Germinal center (tissue), 1 donor: ENCODE results near the gene IDE.
"Not testable (repeated sequence)": the region's sequence is repeated elsewhere in the genome, so short reads cannot be mapped to it uniquely, and the experiment has no call there.

ENCODE experiments used
- DNase-seq: peaks from one replicate; pipeline ENCODE4 v3.0.0; 2012; ENCODE audit warnings: mixed read lengths, low spot score

The IDE gene

DNA sequence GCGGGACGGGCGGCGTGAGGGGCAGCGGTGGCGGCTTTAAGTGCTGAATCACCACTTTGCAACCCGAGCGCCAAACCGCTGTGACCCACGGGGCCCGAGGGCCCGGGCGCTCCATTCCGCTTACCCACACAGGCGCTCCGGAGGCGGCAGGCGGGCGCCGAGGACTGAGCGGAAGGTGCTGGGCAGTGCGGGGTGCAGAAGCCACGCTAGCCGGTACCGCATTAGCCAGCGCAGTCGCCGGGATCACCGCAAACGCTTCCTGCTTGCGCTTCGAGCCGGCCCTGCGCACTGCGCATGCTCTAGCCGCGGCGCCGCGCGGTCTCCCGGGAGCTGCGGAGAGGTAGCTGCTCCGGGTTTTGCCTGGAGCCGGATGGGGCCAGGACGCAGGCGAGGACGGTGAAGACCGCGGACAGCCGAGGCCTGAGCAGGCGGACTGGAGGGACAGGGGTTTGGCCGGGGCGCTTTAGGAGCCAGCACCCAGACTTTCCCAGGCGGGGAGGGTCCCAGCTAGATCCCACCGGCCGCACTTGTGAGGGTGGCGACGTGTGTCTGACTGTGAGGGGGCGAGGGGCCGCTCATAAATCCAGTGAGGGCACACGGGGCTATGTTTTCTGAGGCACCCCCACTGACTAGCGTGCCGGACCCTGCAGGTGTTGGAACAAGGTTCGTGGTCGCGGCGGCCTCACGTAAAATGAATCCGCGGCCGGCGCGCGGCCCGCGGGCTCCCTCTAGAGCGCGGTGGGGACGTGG lies at the start of gene IDE:
TSS of gene IDE (minus strand) at position 296 of the 750 bp plus-strand sequence. CDS start at position 222, 74 bp downstream.
- peak; percentile 91 for DNase-seq

- DNase-seq, result no peak
These were observed 45.5 kb upstream of the IDE start for GRCh38 chr10:92619368-92619767.

DNA sequence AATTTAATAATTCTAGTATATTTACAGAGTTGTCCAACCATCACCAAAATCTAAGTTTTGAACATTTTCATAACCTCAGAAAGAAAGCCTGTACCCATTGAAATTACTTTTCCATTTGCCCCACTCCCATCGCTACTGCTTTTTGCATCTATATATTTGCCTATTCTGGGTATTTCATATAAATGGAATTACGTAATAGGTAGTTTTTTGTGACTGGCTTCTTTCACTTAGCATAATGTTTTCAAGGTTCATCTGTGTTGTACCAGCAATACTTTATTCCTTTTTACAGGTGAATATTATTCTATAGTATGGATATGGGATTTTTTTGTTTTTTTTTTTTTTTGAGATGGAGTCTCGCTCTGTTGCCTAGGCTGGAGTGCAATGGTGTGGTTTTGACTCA lies 41.6 kb upstream of the IDE start:
- DNase-seq, result no peak

DNA sequence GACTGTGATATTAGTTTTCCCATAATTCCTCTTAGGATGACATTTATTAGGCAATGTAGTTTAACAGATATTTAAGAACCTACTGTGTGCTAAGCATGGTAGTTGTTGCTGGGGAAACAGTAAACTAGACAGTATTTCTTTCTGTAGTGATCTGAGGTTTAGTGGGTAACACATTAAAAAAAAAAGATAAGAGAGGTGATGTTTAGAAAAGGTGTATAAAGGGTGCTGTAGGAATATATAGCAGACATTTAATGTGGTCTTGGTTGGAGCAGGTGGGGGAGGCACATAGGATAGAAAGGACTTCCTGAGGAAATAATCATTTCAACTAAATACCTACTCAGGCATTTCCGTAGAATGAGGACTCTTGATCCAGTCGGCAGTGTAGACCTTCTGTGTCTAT lies 30.9 kb upstream of the IDE start:
- no peak for DNase-seq

GRCh38 chr10:92598321-92598720 lies 24.4 kb upstream of the IDE start:
- no peak for DNase-seq

DNA sequence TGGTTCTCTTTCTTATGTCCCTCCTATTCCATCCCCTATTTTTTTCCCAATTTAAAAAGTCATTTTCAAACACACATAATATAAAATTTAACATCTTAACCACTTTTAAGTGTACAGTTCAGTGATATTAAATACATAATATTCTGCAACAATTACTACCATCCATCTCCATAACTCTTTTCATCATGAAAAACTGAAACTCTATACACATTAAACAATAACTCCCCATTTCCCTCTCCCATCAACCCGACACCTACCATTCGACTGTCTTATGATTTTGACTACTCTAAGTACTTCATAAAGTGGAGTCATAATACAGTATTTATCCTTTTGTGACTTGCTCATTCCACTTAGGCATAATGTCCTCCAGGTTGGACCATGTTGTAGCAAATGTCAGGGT lies 21.6 kb upstream of the IDE start:
- no peak for DNase-seq

GRCh38 chr10:92593619-92594588 lies 20.0 kb upstream of the IDE start:
- no peak for DNase-seq

GRCh38 chr10:92592761-92593618 lies 19.1 kb upstream of the IDE start, which contains the start of gene KIF11:
TSS of gene KIF11 (plus strand) at chr10:92593130. CDS start at chr10:92593376, 246 bp downstream.
- DNase-seq, result peak; percentile 91

DNA sequence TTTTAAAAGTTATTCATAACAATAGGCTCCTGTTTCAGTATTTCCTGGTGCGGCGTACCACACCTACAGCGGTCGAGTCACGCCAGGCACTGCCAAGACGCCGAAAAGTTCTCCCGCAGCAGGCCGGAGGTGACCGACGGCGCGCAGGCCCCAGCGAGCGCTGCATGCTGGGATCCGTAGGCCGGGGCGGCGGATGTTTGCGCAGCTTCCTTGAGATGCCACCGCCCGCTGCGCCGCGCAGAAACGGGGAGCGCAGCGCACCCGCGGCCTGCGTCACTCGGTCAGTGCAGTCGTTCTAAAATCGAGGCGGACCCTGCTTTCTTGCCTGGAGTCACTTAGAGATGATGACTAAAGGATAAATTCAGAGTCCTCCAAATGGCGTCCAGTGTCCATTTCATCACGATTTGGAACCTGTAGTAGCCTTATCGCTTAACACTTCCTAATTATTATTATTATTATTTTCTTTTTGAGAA lies 17.7 kb upstream of the IDE start:
- DNase-seq, result peak; percentile 85

DNA sequence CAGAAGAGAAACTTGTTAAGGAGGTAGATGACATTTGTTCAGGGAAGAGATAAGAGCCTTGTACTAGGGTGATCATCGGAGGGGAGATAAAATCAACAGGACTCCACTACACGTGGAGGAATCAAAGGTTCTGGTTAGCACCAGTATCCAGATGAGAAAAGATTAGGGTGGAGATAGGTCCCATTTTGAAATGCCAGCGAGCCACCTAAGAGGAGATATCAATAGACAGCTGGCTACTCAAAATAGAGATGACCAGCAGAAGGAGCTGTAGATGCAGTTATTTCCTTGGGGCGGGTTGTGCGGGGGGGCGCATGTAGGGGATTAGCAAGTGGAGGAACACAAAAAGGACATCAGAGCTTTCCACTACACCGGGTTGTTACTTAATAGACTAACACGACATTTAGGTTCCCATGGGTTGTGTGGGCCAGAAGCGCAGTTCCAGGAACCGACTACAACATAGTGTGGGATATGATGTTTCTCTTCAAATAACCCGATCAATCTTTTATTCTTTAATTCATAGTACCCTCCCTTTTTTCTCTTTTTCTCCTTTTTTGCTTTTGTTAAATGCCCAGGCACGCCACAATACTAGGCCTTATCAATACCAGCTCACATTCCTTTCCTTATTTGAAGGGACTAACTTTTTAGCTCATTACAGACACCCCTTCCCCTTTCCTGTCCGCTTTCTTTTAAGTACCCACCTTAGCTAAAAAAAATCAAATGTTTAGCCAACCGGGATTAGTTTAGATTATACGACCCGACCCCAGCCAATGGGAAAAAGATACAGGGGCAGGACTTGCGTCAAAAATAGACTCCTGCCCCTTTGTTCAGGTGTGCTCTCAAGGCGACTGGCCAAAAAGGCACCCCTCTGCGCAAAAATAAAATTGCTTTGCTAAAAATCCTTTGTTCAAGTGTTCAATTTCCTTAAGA lies 17.0 kb upstream of the IDE start:
- peak; percentile 25 for DNase-seq

- not testable (repeated sequence) for DNase-seq
These were observed 8.5 kb upstream of the IDE start for GRCh38 chr10:92582347-92582746.

DNA sequence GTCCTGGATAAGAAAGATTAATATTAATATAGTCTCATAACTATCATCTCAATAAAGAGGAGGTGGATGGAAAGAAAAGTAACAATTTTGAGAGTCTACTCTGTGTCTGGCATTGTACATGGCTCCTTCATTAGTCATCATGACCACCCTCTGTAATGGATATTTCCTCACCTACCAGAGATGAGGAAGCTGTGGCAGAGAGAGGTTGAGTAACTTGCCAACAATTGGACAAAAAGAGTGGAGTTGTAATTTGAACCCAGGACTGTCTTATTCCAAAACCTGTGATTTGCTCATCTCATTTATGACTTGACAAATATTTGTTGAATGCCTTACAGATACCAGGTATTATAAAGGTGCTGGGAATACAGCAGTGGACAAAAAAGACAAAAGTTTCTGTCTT lies 2.1 kb upstream of the IDE start:
- DNase-seq, result no peak

- peak; percentile 51 for DNase-seq
These were observed 812 bp upstream of the IDE start for GRCh38 chr10:92574548-92575261.

- peak; percentile 42 for DNase-seq
These were observed 649 bp downstream of the IDE start for GRCh38 chr10:92573091-92573797.

DNA sequence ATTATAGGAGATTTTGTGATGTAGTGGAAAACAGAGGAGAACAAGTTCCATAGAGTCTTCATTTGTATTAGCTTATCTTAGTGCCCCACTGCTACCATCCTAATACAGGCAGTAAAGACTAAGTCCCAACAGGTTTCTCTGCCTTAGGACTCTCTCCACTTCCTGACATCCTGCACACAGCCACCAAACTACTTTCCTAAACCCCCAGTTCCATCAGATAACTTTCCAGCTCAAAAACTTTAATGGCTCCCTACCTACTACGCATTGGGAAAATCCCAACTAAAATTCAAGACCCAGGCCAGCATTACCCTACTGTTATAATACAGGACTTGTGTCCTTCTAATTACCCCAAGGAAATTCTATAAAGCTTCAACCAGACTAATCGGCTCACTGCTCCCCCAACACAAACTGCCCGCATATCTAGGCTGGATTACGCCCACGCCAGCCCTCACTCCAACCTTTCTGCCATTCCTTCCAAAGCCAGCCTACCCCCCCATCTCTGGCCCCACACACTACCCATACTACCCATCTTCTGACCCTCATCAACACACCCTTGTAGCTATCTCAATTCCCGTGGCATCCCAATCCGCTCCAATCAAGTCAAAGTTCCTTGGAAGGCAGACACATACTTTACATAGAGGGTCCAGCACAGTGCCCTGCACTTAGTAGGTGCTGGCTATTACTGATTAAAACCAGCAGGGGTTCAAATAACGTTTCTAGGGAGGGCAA lies 1.4 kb downstream of the IDE start:
- DNase-seq, result no peak

GRCh38 chr10:92571649-92572048 lies 2.2 kb downstream of the IDE start:
- no peak for DNase-seq

DNA sequence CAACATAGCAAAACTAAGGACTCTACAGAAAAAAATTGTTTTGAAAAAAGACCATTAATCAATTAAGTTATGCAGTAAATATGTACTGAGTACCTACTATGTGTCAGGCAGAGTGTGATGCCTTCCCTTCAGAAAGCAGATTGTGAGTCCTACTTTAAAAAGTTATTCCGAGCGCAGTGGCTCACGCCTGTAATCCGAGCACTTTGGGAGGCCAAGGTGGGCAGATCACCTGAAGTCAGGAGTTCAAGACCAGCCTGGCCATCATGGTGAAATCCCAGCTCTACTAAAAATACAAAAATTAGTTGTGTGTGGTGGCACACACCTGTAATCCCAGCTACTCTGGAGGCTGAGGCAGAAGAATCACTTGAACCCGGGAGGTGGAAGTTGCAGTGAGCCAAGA lies 4.2 kb downstream of the IDE start:
- DNase-seq, result not testable (repeated sequence)

- no peak for DNase-seq
These were observed 4.8 kb downstream of the IDE start for GRCh38 chr10:92569071-92569470.
